DMS 273 treated with DMSO at 0.1 percent for 48 hours (cell line): ENCODE measurements around the gene DDB1.

Experiments used
- DNase-seq: peaks from one replicate; lab custom pipeline; 2025; lab: John Stamatoyannopoulos, UW

DDB1 gene

GRCh38 chr11:61335355-61335710 lies 2.4 kb upstream of the DDB1 start:
- no peak for DNase-seq

- DNase-seq = no peak
These were observed 1.8 kb upstream of the DDB1 start for GRCh38 chr11:61334434-61335354.

GRCh38 chr11:61333550-61334433 lies 887 bp upstream of the DDB1 start:
- DNase-seq = no peak

GRCh38 chr11:61332281-61332796 lies 566 bp downstream of the DDB1 start:
- DNase-seq = no peak

- DNase-seq = no peak
These were observed 1.3 kb downstream of the DDB1 start for GRCh38 chr11:61331651-61332050.

- no peak for DNase-seq
These were observed 3.0 kb downstream of the DDB1 start for GRCh38 chr11:61329871-61330270.

- DNase-seq = no peak
These were observed 4.6 kb downstream of the DDB1 start for GRCh38 chr11:61328351-61328750.

GRCh38 chr11:61327669-61328071 lies 5.2 kb downstream of the DDB1 start:
- DNase-seq = no peak

- DNase-seq = peak; percentile 9
These were observed 7.1 kb downstream of the DDB1 start for GRCh38 chr11:61325649-61326414.

- no peak for DNase-seq
These were observed 17.6 kb downstream of the DDB1 start for GRCh38 chr11:61315260-61315659.

- no peak for DNase-seq
These were observed 22.2 kb downstream of the DDB1 start for GRCh38 chr11:61310749-61311148.

- no peak for DNase-seq
These were observed 23.2 kb downstream of the DDB1 start for GRCh38 chr11:61309739-61310138.

- DNase-seq = no peak
These were observed 23.8 kb downstream of the DDB1 start for GRCh38 chr11:61309141-61309540.

- no peak for DNase-seq
These were observed 25.6 kb downstream of the DDB1 start for GRCh38 chr11:61307354-61307753.

- no peak for DNase-seq
These were observed 26.7 kb downstream of the DDB1 start for GRCh38 chr11:61306221-61306620.

- no peak for DNase-seq
These were observed 27.5 kb downstream of the DDB1 start for GRCh38 chr11:61305417-61305816.

- DNase-seq = no peak
These were observed 29.2 kb downstream of the DDB1 start for GRCh38 chr11:61303725-61304124.

GRCh38 chr11:61302550-61302949 lies 30.4 kb downstream of the DDB1 start:
- DNase-seq = no peak

GRCh38 chr11:61298663-61299244 lies 34.2 kb downstream of the DDB1 start:
- no peak for DNase-seq

- DNase-seq = no peak
These were observed 35.2 kb downstream of the DDB1 start for GRCh38 chr11:61297746-61298145.

GRCh38 chr11:61297341-61297740 lies 35.6 kb downstream of the DDB1 start:
- no peak for DNase-seq

GRCh38 chr11:61295596-61295926 lies 37.3 kb downstream of the DDB1 start:
- DNase-seq = peak; percentile 22
